Stimulated activated CD8-positive, alpha-beta memory T cell treated with anti-CD3 and anti-CD28 coated beads, Interleukin-15, amount 100 ng/mL, for 24 hours (primary cell): ENCODE results near the gene FANCC.
"Not testable (repeated sequence)": the region's sequence is repeated elsewhere in the genome, so short reads cannot be mapped to it uniquely, and the experiment has no call there.

Experiments used
- DNase-seq: peaks from one replicate; pipeline ENCODE4 v3.0.0-alpha.2; 2020; ENCODE audit warnings: low read depth

Gene FANCC

DNA sequence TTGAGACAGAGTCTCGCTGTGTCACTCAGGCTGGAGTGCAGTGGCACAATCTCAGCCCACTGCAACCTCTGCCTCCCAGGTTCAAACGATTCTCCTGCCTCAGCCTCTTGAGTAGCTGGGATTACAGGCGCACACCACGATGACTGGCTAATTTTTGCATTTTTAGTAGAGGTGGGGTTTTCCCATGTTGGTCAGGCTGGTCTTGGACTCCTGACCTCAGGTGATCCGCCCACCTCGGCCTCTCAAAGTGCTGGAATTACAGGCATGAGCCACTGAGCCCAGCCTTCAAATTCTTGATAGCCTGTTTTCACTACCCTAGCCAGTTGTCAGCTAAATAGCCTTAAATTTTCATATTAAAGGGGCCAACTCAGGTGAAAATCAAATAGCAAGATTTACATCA is 11.6 kb upstream of the FANCC start:
- DNase-seq, result not testable (repeated sequence)

DNA sequence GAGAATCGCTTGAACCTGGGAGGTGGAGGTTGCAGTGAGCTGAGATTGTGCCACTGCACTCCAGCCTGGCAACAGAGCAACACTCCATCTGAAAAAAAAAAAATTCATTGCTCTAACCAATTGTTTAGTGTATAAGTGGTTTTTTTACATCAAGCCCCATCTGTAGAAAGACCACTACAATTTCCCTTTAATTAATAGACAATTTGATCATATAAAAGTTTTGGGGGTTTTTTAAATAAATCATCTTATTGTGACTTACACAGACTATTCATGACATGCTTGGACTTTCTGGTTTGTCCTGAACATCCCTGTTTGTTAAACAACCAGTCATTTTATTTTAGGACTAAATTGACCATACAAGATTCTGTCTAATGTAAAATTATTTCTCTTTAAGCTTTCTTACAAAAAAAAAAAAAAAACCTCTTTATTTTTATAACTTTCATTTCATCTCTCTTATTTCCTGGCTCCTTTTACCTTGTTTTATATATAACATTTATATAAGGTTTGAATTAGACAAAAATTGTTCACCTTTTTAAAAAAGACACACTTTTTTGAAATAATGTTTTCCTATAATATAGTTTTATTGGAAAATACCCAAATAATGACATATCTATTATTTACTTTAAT is 9.8 kb upstream of the FANCC start:
- DNase-seq, result no peak

- DNase-seq, result no peak
Measured at GRCh38 chr9:95325221-95325620, 7.7 kb upstream of the FANCC start.

DNA sequence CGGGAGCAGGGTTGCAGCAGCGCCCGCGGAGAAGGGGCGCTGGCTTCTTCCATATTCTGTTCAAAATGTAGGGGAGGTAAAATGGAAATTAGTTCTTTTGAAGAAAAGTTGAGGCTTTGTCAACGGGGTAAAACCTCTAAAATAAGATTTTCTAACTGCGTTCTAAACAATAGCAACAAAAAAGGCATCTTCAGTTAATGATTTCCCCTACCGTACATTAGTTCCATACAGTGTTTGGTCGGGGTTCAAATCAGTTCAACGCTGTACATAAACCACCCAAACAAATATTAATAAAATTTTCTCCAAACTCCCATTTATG is 343 bp upstream of the FANCC start:
- DNase-seq, result no peak

- DNase-seq, result no peak
Measured at GRCh38 chr9:95316794-95317118, 753 bp downstream of the FANCC start.

GRCh38 chr9:95316274-95316673 is 1.2 kb downstream of the FANCC start:
- DNase-seq, result no peak

DNA sequence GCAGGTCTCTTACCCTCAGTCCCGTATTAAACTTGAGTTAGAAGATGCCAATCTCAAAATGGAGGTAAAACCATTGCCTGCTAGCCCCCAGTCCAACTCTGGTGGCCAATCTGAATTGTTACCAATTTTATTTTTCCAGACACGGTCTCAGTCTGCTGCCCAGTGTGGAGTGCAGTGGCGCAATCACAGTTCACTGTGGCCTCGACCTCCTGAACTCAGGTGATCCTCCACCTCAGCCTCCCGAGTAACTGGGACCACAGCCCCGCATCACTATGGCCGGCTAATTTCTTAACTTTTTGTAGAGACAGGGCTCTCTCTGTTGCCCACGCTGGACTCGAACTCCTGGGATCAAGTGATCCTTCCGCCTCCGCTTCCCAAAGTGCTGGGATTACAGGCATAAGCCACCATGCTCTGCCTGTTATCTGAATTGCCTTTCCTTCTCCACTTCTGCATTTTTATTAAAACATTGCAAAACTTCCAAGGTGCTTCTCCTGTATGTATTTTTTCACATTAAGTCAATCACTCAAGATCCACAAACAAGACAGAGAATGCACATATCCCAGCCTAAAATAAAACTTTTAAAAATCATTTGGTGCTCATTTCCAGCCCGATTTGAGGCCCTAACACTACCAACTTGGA is 2.3 kb downstream of the FANCC start:
- no peak for DNase-seq

- DNase-seq, result no peak
Measured at GRCh38 chr9:95313010-95313498, 4.5 kb downstream of the FANCC start.

- DNase-seq, result no peak
Measured at GRCh38 chr9:95311961-95312360, 5.5 kb downstream of the FANCC start.

DNA sequence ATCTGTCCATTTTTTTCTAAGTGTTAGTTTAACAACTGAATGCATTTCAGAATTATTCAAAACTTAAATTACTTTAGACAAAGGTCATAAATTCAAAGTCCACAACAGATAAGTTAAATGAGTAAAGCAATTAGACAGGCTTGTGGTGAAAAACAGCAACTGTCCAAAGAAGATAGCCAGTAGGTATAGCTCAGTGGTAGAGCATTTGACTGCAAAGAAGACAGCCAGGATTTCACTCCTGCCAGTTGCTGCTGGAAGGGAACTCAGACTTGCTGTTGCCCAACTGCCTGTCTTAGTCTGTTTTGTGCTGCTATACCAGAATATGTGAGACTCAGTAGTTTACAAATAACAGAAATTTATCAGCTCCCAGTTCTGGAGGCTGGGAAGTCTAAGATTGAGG is 10.0 kb downstream of the FANCC start:
- DNase-seq, result no peak

DNA sequence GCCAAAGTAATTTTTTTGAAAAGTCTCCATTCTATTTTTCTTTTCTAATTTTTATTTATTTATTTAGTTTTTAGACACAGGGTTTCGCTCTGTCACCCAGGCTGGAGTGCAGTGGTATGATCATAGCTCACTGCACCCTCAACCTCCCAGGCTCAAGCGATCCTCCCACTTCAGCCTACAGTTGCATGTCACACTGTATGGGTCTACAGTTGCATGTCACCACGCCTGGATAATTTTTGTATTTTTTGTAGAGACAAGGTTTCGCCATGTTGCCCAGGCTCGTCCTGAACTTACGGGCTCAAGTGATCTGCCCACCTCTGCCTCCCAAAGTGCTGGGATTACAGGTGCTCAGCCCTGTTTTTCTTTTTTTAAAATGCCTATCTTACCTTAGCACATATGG is 10.7 kb downstream of the FANCC start:
- no peak for DNase-seq

- no peak for DNase-seq
Measured at GRCh38 chr9:95305770-95306492, 11.6 kb downstream of the FANCC start.

DNA sequence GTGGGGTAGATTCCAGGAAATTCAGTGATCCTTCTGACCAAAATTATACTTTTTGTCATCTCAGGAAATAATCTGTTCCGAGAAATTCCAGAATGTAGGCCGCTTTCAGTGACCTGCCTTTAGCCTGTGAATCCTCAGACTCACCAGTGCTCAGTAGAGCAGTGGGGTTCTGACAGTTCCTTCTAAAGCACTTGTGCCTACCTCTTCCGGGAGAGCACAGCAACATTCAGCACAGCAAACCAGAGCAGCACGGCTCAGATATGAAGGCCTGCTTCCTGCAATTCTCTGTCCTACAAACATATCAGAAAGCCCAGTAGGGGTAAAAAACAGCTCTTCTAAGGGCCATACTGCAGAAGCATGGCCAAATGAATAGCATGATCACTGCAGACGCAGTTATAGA is 15.0 kb downstream of the FANCC start:
- DNase-seq, result no peak

- no peak for DNase-seq
Measured at GRCh38 chr9:95297760-95298159, 19.7 kb downstream of the FANCC start.

DNA sequence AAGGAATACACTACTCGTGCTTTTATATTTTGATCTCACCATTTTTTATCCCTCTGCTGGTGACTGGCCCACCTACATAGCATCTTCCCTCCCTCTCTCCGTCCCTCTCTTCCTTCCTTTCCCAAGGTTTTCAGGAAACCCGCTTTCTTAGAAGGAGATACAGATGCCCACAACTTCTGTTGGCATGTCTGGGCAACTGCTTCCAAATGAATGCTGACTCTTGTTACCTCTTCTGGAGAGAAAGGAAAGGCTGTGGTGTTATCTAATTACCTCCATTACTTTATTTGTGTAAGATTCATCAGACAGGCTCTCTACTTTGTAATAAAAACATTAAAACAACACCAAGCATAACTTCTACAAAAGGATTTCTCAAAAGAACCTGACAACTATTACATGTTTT is 20.2 kb downstream of the FANCC start:
- no peak for DNase-seq

DNA sequence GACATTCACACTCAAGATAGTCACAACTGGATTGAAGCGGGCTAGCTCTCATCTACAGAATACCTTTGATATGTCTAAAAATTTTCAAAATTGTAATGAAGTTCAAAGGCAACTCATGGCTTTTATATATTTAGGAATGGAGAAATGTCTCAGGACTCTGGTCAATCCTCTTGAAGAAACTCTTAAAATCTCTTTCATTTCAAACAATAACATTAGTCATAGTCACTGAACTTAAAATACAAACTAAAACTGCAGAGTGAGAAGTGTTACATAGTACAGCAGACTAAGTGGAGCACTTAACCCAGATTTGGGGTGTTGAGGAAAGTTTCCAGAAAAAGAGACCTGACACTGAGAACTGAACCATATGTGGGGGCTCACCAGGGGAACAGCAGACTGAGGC is 20.7 kb downstream of the FANCC start:
- DNase-seq, result no peak

GRCh38 chr9:95293296-95293695 is 24.2 kb downstream of the FANCC start:
- DNase-seq, result not testable (repeated sequence)

- no peak for DNase-seq
Measured at GRCh38 chr9:95292226-95292625, 25.3 kb downstream of the FANCC start.

- DNase-seq, result no peak
Measured at GRCh38 chr9:95286151-95286550, 31.4 kb downstream of the FANCC start.

- DNase-seq, result no peak
Measured at GRCh38 chr9:95285307-95285706, 32.2 kb downstream of the FANCC start.

DNA sequence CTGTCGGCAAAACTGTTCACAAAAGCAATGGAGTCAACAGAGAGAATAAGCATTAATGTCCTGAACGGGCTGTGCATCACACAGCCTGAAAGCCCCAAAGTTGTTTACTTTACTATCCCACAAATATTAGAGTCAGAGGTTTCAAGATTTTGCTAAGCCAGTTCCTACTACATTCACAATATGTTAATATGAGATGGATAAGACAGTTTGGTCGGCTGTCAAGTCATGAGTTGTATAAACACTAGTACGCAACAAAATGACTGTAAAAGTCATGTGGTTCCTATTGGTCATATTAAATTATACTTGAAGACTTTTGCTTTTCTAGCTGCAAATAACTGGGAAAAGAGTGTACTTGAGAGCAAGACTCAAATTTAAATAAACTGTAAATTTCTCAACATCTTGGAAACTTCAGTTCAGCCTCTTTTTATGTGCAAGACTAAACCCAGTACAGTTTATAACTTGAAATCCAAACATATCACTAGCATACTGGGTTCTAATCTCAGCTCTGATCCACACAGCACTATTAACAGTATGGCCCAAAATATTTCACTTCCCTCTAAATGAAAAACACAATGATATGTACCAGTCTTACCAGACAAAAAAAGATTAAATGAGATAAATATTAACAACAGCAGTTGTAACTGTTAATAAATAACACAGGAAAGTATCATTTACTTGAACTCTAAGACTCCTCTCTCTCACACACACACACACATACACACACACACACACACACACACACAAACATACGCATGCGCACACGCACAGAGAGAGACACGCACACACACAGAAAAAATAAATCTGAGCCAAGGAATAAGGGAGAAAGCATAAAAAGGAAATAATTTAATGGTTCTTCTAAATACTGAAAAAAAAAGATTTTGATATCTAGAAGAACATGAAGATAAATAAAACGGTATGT is 33.1 kb downstream of the FANCC start:
- no peak for DNase-seq

- DNase-seq, result no peak
Measured at GRCh38 chr9:95283673-95284072, 33.8 kb downstream of the FANCC start.

DNA sequence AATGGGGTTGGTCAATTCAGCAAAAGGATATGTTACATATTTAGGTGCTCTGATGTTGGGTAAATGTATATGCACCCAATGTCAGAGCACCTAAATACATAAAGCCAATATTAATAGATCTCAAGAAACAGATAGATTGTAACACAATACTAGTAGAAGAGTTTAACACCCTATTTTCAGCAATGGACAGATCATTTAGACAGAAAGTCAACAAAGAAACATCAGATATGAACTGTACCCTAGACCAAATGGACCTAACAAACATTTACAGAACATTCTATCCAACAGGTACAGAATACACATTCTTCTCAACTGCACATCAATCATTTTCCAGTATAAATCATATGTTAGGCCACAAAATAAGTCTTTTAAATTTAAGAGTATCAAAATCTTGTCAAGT is 35.2 kb downstream of the FANCC start:
- no peak for DNase-seq
